Tibial artery (tissue), 4 donors: ENCODE data around the gene EIF1AX.

Source experiments
- DNase-seq, 2 donors: peaks; one replicate each; pipeline ENCODE4 v3.0.0-alpha.2; 2019
- H3K27ac ChIP-seq, 2 donors: fragments of 200-600 bp; sonication (generic) in 1 of 2; 1 replicate in 1 of 2; 2 replicates in 1 of 2; pipeline ENCODE4 v1.5.1; 2018 to 2019; ENCODE audit warnings: mild to moderate bottlenecking in 1 of 2
- H3K27me3 ChIP-seq, 2 donors: fragments of 200-600 bp; sonication (generic) in 1 of 2; one replicate each; pipeline versions ENCODE4 v1.5.1 to v1.6.0; 2016 to 2019
- H3K36me3 ChIP-seq, 3 donors: fragments of 200-600 bp; sonication (generic) in 2 of 3; one replicate each; pipeline ENCODE4 v1.5.1; 2016 to 2019; ENCODE audit warnings: mild to moderate bottlenecking in 2 of 3
- H3K4me1 ChIP-seq, 4 donors: fragments of 200-600 bp; sonication (generic) in 2 of 4; 1 replicate in 3 of 4; 2 replicates in 1 of 4; pipeline ENCODE4 v1.5.1; 2016 to 2019
- H3K4me3 ChIP-seq, 2 donors: fragments of 200-600 bp; sonication (generic) in 1 of 2; 1 replicate in 1 of 2; 2 replicates in 1 of 2; pipeline ENCODE4 v1.5.1; 2018 to 2019; ENCODE audit warnings: mild to moderate bottlenecking in 2 of 2
- H3K9me3 ChIP-seq, 3 donors: fragments of 200-600 bp; sonication (generic) in 1 of 3; one replicate each; pipeline ENCODE4 v1.5.1; 2016 to 2019
- CTCF ChIP-seq, 2 experiments: fragments of 200-600 bp in 1 of 2; fragments of 450-650 bp in 1 of 2; IDR thresholded peaks; one replicate each; pipeline ENCODE4 v1.5.1; 2017 to 2019; ENCODE audit warnings: antibody characterized with exemption in 2 of 2, mild to moderate bottlenecking in 1 of 2, moderate library complexity in 1 of 2
- intact Hi-C: fragments of 100-400 bp; cut with DNase I; formaldehyde crosslinking; loops from one replicate; pipeline ENCODE4 v1.15.0; 2023; ENCODE audit warnings: low total_unique reads

EIF1AX gene

GRCh38 chrX:20116087-20116576, 25.5 kb downstream of the EIF1AX start:
- Histone ChIP-seq H3K9me3 (no peaks in the 10 kb centered on the region), H3K27ac (no peak overlapping the region), H3K4me1 (peaks cover 0 to 14% (median 6%) of the 10 kb centered on the region in 4 donors), H3K36me3 (no peaks in the 10 kb centered on the region), H3K27me3 (peaks cover 0 to 17% of the 10 kb centered on the region in 2 donors), H3K4me3 (peak overlapping the region in 1 of 2 donors; percentile 29)
- no peak for DNase-seq
- TF ChIP-seq CTCF (IDR thresholded peaks at IDR 0.05), result no peak
- intact Hi-C loops, result loop anchor here (10.0 kb wide), 1 partner anchor 181 kb away; no protein-coding TSS in a partner anchor

GRCh38 chrX:20112022-20112774, 29.4 kb downstream of the EIF1AX start:
- TF ChIP-seq CTCF (IDR thresholded peaks at IDR 0.05), result no peak
- Histone ChIP-seq H3K4me3 (no peak overlapping the region), H3K27ac (no peak overlapping the region), H3K9me3 (no peaks in the 10 kb centered on the region), H3K27me3 (peaks cover 0 to 13% of the 10 kb centered on the region in 2 donors), H3K36me3 (no peaks in the 10 kb centered on the region), H3K4me1 (peaks cover 0 to 14% (median 6%) of the 10 kb centered on the region in 4 donors)
- no peak for DNase-seq
- intact Hi-C loops, result loop anchor here (10.0 kb wide), 1 partner anchor 177 kb away; no protein-coding TSS in a partner anchor

- intact Hi-C loops, result loop anchor here (10.0 kb wide), 1 partner anchor 176 kb away; no protein-coding TSS in a partner anchor
- no peaks in the 10 kb centered on the region for H3K9me3 ChIP-seq
- H3K27me3 ChIP-seq, result peaks cover 0 to 5% of the 10 kb centered on the region in 2 donors
- H3K36me3 ChIP-seq, result no peaks in the 10 kb centered on the region
- H3K4me1 ChIP-seq, result peaks cover 0 to 5% (median 3%) of the 10 kb centered on the region in 4 donors
- DNase-seq, result no peak
- no peak overlapping the region for H3K27ac ChIP-seq
- no peak overlapping the region for H3K4me3 ChIP-seq
- no peak for TF ChIP-seq CTCF (IDR thresholded peaks at IDR 0.05)
These were observed 30.4 kb downstream of the EIF1AX start for GRCh38 chrX:20111271-20111670.

- no peak for DNase-seq
- Histone ChIP-seq H3K36me3 (no peaks in the 10 kb centered on the region), H3K4me1 (no peaks in the 10 kb centered on the region), H3K27ac (no peak overlapping the region), H3K9me3 (no peaks in the 10 kb centered on the region), H3K4me3 (no peak overlapping the region), H3K27me3 (no peaks in the 10 kb centered on the region)
- no peak for TF ChIP-seq CTCF (IDR thresholded peaks at IDR 0.05)
- intact Hi-C loops, result no loop called here
These were observed 39.6 kb downstream of the EIF1AX start for GRCh38 chrX:20101934-20102581.

GRCh38 chrX:20091499-20091898, 50.1 kb downstream of the EIF1AX start:
- intact Hi-C loops, result no loop called here
- Histone ChIP-seq H3K27ac (no peak overlapping the region), H3K27me3 (no peaks in the 10 kb centered on the region), H3K4me3 (no peak overlapping the region), H3K4me1 (no peaks in the 10 kb centered on the region), H3K9me3 (no peaks in the 10 kb centered on the region), H3K36me3 (no peaks in the 10 kb centered on the region)
- no peak for TF ChIP-seq CTCF (IDR thresholded peaks at IDR 0.05)
- no peak for DNase-seq
